Measurements from ENCODE around the gene FBLN2. TPM values are rescaled to one million over a fixed set of nuclear protein-coding genes. Genes with fewer than 3 reads are reported as not detected.

FBLN2 gene
- total and polyA plus RNA-seq, 2 of the 13 experiments (the other 11 are each of a cell fraction or from before 2014, with no cell fraction given): not detected

DNA sequence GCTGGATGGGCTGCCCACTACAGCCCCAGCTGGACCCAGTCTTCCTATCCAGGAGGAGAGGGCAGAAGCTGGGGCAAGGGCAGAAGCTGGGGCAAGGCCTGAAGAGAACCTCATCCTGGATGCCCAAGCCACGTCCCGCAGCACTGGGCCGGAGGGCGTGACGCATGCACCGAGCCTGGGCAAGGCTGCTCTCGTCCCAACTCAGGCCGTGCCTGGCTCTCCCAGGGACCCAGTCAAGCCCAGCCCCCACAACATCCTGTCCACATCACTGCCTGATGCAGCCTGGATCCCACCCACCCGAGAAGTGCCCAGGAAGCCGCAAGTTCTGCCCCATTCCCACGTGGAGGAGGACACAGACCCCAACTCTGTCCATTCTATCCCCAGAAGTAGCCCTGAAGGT, 22.3 kb downstream of the FBLN2 start:
- Histone ChIP-seq H3K9me3 (ENCODE audit: low read length) (no peaks in the 10 kb centered on the region), H4K20me1 (ENCODE audit: insufficient read depth, low read length) (no peaks in the 10 kb centered on the region), H3K9ac (ENCODE audit: insufficient read depth, low read depth, low read length) (no peak overlapping the region), H3K4me3 (replicated peaks in 1 of 3; ENCODE audit: insufficient read depth in 1 of 3, low read depth in 2 of 3, low read length in 3 of 3) (no peak overlapping the region), H2AFZ (ENCODE audit: low read length) (no peak overlapping the region), H3K27me3 (ENCODE audit: control insufficient read depth in 1 of 2, insufficient read depth in 2 of 2, low read length in 2 of 2) (peaks cover 11 to 51% of the 10 kb centered on the region in 2 experiments; a peak in 3 of 5 replicates), H3K27ac (ENCODE audit: extremely low read length, insufficient read depth, low read length) (no peak overlapping the region), H3K4me1 (ENCODE audit: insufficient read depth, low read length) (no peaks in the 10 kb centered on the region), H3K4me2 (ENCODE audit: low read depth, low read length) (no peak overlapping the region), H3K36me3 (replicated peaks in 1 of 2; ENCODE audit: control insufficient read depth in 1 of 2, insufficient read depth in 2 of 2, low read length in 2 of 2) (no peaks in the 10 kb centered on the region), H3K79me2 (ENCODE audit: insufficient read depth, low read length) (no peaks in the 10 kb centered on the region)
- no peak for DNase-seq (ENCODE audit: low spot score)
- TF ChIP-seq ZNF33B (CRISPR knock-in tag; IDR thresholded peaks at IDR 0.05) (no peak), ZNF558 (CRISPR knock-in tag; IDR thresholded peaks at IDR 0.05; ENCODE audit: borderline replicate concordance) (no peak), ZNF644 (CRISPR knock-in tag; IDR thresholded peaks at IDR 0.05; ENCODE audit: low read depth) (no peak), ETV5 (CRISPR knock-in tag; IDR thresholded peaks at IDR 0.05; ENCODE audit: borderline replicate concordance) (no peak)
- TF ChIP-seq, protein P1, sequence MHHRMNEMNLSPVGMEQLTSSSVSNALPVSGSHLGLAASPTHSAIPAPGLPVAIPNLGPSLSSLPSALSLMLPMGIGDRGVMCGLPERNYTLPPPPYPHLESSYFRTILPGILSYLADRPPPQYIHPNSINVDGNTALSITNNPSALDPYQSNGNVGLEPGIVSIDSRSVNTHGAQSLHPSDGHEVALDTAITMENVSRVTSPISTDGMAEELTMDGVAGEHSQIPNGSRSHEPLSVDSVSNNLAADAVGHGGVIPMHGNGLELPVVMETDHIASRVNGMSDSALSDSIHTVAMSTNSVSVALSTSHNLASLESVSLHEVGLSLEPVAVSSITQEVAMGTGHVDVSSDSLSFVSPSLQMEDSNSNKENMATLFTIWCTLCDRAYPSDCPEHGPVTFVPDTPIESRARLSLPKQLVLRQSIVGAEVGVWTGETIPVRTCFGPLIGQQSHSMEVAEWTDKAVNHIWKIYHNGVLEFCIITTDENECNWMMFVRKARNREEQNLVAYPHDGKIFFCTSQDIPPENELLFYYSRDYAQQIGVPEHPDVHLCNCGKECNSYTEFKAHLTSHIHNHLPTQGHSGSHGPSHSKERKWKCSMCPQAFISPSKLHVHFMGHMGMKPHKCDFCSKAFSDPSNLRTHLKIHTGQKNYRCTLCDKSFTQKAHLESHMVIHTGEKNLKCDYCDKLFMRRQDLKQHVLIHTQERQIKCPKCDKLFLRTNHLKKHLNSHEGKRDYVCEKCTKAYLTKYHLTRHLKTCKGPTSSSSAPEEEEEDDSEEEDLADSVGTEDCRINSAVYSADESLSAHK (CRISPR knock-in tag; IDR thresholded peaks at IDR 0.05; ENCODE audit: borderline replicate concordance): no peak
- TF ChIP-seq, protein P2, sequence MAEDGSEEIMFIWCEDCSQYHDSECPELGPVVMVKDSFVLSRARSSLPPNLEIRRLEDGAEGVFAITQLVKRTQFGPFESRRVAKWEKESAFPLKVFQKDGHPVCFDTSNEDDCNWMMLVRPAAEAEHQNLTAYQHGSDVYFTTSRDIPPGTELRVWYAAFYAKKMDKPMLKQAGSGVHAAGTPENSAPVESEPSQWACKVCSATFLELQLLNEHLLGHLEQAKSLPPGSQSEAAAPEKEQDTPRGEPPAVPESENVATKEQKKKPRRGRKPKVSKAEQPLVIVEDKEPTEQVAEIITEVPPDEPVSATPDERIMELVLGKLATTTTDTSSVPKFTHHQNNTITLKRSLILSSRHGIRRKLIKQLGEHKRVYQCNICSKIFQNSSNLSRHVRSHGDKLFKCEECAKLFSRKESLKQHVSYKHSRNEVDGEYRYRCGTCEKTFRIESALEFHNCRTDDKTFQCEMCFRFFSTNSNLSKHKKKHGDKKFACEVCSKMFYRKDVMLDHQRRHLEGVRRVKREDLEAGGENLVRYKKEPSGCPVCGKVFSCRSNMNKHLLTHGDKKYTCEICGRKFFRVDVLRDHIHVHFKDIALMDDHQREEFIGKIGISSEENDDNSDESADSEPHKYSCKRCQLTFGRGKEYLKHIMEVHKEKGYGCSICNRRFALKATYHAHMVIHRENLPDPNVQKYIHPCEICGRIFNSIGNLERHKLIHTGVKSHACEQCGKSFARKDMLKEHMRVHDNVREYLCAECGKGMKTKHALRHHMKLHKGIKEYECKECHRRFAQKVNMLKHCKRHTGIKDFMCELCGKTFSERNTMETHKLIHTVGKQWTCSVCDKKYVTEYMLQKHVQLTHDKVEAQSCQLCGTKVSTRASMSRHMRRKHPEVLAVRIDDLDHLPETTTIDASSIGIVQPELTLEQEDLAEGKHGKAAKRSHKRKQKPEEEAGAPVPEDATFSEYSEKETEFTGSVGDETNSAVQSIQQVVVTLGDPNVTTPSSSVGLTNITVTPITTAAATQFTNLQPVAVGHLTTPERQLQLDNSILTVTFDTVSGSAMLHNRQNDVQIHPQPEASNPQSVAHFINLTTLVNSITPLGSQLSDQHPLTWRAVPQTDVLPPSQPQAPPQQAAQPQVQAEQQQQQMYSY (CRISPR knock-in tag; IDR thresholded peaks at IDR 0.05): no peak
- 35% methylated on average over 10 of the region's 11 CpGs for WGBS (ENCODE audit: low lambda C conversion rate)
- in situ Hi-C loops (cut with HindIII; ENCODE audit: extremely low pct_ligation_motif_present, low pct_unique_long_range_greater_than_20kb): no loop called here
- FAIRE-seq: no peak
- ChIA-PET CTCF (ENCODE audit: low intra/inter-chr PET ratio, low total read pairs) (no interaction called here), POLR2A (no interaction called here)
- intact Hi-C loops (cut with micrococcal nuclease; ENCODE audit: unreplicated experiment): no loop called here
- BruUV-seq (replicated peaks): no TSS peak
- ATAC-seq: no peak

Measured in HepG2 (cell line).